ENCODE data around the gene ZFYVE28. TPM values are rescaled to one million over a fixed set of nuclear protein-coding genes. Genes with fewer than 3 reads are reported as not detected.

The ZFYVE28 gene
- total and polyA plus RNA-seq, 10 of the 15 experiments (the other 5 are each of a cell fraction or from before 2014, with no cell fraction given), result 0.06 to 1.9 (median 0.22) TPM; not detected in 1

GRCh38 chr4:2411786-2412510 is 6.5 kb downstream of the ZFYVE28 start (continued):
- TF ChIP-seq, protein P1, sequence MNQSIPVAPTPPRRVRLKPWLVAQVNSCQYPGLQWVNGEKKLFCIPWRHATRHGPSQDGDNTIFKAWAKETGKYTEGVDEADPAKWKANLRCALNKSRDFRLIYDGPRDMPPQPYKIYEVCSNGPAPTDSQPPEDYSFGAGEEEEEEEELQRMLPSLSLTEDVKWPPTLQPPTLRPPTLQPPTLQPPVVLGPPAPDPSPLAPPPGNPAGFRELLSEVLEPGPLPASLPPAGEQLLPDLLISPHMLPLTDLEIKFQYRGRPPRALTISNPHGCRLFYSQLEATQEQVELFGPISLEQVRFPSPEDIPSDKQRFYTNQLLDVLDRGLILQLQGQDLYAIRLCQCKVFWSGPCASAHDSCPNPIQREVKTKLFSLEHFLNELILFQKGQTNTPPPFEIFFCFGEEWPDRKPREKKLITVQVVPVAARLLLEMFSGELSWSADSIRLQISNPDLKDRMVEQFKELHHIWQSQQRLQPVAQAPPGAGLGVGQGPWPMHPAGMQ (IDR thresholded peaks at IDR 0.05; ENCODE audit: borderline replicate concordance), result no peak
- TF ChIP-seq SPI1 (IDR thresholded peaks at IDR 0.05; ENCODE audit: borderline replicate concordance, insufficient read depth, low read depth, low read length) (peak; percentile 62; the same call in 1 of the 2 replicates), ZNF274 (IDR thresholded peaks at IDR 0.05; ENCODE audit: insufficient read depth, insufficient read length) (no peak), BACH1 (IDR thresholded peaks at IDR 0.05; ENCODE audit: borderline replicate concordance) (no peak), SMC3 (IDR thresholded peaks at IDR 0.05; ENCODE audit: borderline replicate concordance, low read length) (no peak), POLR2A (IDR thresholded peaks at IDR 0.05; ENCODE audit: low read depth, low read length) (no peak), NFYA (IDR thresholded peaks at IDR 0.05; ENCODE audit: borderline replicate concordance, low read depth, low read length) (no peak), PAX8 (IDR thresholded peaks at IDR 0.05) (no peak), CBX3 (IDR thresholded peaks at IDR 0.05; ENCODE audit: borderline replicate concordance, low read depth) (no peak), MEF2A (IDR thresholded peaks at IDR 0.05; ENCODE audit: insufficient read depth, low read depth, low read length) (no peak), SIN3A (IDR thresholded peaks at IDR 0.05; ENCODE audit: low read depth, low read length) (no peak), STAT3 (IDR thresholded peaks at IDR 0.05; ENCODE audit: low read depth, low read length) (no peak), EZH2 (IDR thresholded peaks at IDR 0.05; ENCODE audit: borderline replicate concordance, control insufficient read depth, low read depth, low read length) (no peak)
- TF ChIP-seq, protein P2, sequence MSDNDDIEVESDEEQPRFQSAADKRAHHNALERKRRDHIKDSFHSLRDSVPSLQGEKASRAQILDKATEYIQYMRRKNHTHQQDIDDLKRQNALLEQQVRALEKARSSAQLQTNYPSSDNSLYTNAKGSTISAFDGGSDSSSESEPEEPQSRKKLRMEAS (IDR thresholded peaks at IDR 0.05; ENCODE audit: low read depth, low read length), result peak; percentile 37; the same call in 1 of the 2 replicates
- TF ChIP-seq, protein P3, sequence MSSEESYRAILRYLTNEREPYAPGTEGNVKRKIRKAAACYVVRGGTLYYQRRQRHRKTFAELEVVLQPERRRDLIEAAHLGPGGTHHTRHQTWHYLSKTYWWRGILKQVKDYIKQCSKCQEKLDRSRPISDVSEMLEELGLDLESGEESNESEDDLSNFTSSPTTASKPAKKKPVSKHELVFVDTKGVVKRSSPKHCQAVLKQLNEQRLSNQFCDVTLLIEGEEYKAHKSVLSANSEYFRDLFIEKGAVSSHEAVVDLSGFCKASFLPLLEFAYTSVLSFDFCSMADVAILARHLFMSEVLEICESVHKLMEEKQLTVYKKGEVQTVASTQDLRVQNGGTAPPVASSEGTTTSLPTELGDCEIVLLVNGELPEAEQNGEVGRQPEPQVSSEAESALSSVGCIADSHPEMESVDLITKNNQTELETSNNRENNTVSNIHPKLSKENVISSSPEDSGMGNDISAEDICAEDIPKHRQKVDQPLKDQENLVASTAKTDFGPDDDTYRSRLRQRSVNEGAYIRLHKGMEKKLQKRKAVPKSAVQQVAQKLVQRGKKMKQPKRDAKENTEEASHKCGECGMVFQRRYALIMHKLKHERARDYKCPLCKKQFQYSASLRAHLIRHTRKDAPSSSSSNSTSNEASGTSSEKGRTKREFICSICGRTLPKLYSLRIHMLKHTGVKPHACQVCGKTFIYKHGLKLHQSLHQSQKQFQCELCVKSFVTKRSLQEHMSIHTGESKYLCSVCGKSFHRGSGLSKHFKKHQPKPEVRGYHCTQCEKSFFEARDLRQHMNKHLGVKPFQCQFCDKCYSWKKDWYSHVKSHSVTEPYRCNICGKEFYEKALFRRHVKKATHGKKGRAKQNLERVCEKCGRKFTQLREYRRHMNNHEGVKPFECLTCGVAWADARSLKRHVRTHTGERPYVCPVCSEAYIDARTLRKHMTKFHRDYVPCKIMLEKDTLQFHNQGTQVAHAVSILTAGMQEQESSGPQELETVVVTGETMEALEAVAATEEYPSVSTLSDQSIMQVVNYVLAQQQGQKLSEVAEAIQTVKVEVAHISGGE (CRISPR knock-in tag; IDR thresholded peaks at IDR 0.05), result no peak
- TF ChIP-seq, protein P4, sequence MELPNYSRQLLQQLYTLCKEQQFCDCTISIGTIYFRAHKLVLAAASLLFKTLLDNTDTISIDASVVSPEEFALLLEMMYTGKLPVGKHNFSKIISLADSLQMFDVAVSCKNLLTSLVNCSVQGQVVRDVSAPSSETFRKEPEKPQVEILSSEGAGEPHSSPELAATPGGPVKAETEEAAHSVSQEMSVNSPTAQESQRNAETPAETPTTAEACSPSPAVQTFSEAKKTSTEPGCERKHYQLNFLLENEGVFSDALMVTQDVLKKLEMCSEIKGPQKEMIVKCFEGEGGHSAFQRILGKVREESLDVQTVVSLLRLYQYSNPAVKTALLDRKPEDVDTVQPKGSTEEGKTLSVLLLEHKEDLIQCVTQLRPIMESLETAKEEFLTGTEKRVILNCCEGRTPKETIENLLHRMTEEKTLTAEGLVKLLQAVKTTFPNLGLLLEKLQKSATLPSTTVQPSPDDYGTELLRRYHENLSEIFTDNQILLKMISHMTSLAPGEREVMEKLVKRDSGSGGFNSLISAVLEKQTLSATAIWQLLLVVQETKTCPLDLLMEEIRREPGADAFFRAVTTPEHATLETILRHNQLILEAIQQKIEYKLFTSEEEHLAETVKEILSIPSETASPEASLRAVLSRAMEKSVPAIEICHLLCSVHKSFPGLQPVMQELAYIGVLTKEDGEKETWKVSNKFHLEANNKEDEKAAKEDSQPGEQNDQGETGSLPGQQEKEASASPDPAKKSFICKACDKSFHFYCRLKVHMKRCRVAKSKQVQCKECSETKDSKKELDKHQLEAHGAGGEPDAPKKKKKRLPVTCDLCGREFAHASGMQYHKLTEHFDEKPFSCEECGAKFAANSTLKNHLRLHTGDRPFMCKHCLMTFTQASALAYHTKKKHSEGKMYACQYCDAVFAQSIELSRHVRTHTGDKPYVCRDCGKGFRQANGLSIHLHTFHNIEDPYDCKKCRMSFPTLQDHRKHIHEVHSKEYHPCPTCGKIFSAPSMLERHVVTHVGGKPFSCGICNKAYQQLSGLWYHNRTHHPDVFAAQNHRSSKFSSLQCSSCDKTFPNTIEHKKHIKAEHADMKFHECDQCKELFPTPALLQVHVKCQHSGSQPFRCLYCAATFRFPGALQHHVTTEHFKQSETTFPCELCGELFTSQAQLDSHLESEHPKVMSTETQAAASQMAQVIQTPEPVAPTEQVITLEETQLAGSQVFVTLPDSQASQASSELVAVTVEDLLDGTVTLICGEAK (IDR thresholded peaks at IDR 0.05; ENCODE audit: borderline replicate concordance), result no peak

Data from GM12878 (cell line).